GM12878 (cell line): Measurements from ENCODE around the gene MZB1. TPM values are rescaled to one million over a fixed set of nuclear protein-coding genes. Genes with fewer than 3 reads are reported as not detected.

Source experiments
- ATAC-seq: fragments of 200-7000 bp; cut with Tn5 transposase; 3 replicates; pipeline ENCODE4 v1.9.1; 2020; ENCODE audit warnings: mild to moderate bottlenecking, moderate library complexity
- BruUV-seq: library from RNA; stranded (reverse); fragments of 400-500 nt; replicated peaks from 2 replicates; lab custom pipeline; 2021; lab: Mats Ljungman, UMichigan
- CTCF ChIA-PET: fragments of 300-600 bp; sonication (Branson Sonifier 250); formaldehyde crosslinking; extraction: SDS; loops from one replicate; lab custom pipeline; 2021; ENCODE audit warnings: inconsistent platforms; lab: Yijun Ruan, JAX
- POLR2A ChIA-PET: fragments of 350-600 bp; formaldehyde crosslinking; extraction: SDS; loops from one replicate; lab custom pipeline; 2021; ENCODE audit warnings: inconsistent platforms; lab: Charles Lee
- RAD21 ChIA-PET: fragments of 300-600 bp; sonication (Branson Sonifier 250); formaldehyde crosslinking; loops from one replicate; lab custom pipeline; 2023; ENCODE audit warnings: antibody characterized with exemption; ENCODE audit not compliant: unreplicated experiment; lab: Charles Lee
- SMC1A ChIA-PET: fragments of 300-600 bp; sonication (Branson Sonifier 250); formaldehyde crosslinking; loops from one replicate; lab custom pipeline; 2023; ENCODE audit not compliant: unreplicated experiment, uncharacterized antibody; lab: Charles Lee
- DNase-seq: peaks from one replicate; pipeline ENCODE4 v3.0.0-alpha.2; 2011; ENCODE audit warnings: low read depth, low spot score
- FAIRE-seq: peaks from 3 replicates; lab custom pipeline; 2011; peaks lifted over from hg19 to GRCh38; lab: Jason Lieb, UNC
- H2AFZ ChIP-seq: 2 replicates; pipeline ENCODE4 v1.6.0; 2011; ENCODE audit warnings: low read depth, low read length, control low read depth; ENCODE audit not compliant: control insufficient read depth
- H3K27ac ChIP-seq: 2 replicates; pipeline ENCODE4 v1.5.1; 2011; ENCODE audit warnings: control low read depth; ENCODE audit not compliant: control insufficient read depth, insufficient read depth
- H3K27me3 ChIP-seq, 2 experiments: replicated peaks in 1 of 2; 2 replicates each; pipeline versions ENCODE4 v1.6.0 to v1.6.1; 2011; ENCODE audit warnings: low read length in 1 of 2; ENCODE audit not compliant: control insufficient read depth in 2 of 2, insufficient read depth in 2 of 2
- H3K36me3 ChIP-seq, 2 experiments: 2 replicates each; pipeline ENCODE4 v1.5.1; 2011; ENCODE audit warnings: low read length in 1 of 2; ENCODE audit not compliant: control insufficient read depth in 2 of 2, insufficient read depth in 2 of 2
- H3K4me1 ChIP-seq: 2 replicates; pipeline ENCODE4 v1.6.1; 2011; ENCODE audit warnings: mild to moderate bottlenecking, low read length, moderate library complexity, mixed read lengths; ENCODE audit not compliant: control insufficient read depth, insufficient read depth
- H3K4me2 ChIP-seq: 2 replicates; pipeline ENCODE4 v1.6.0; 2011; ENCODE audit warnings: control low read depth; ENCODE audit not compliant: control insufficient read depth, insufficient read depth
- H3K4me3 ChIP-seq: fragments of 200-600 bp; sonication (generic); 2 replicates; pipeline ENCODE4 v1.5.1; 2016
- H3K79me2 ChIP-seq: 2 replicates; pipeline ENCODE4 v1.6.0; 2011; ENCODE audit warnings: low read length; ENCODE audit not compliant: control insufficient read depth, insufficient read depth
- H3K9ac ChIP-seq: 2 replicates; pipeline ENCODE4 v1.8.0; 2011; ENCODE audit warnings: low read length, control low read depth, mixed read lengths; ENCODE audit not compliant: control insufficient read depth, insufficient read depth
- H3K9me3 ChIP-seq: replicated peaks from 3 replicates; pipeline ENCODE4 v1.5.1; 2011; ENCODE audit warnings: mild to moderate bottlenecking, low read length; ENCODE audit not compliant: control insufficient read depth, insufficient read depth
- H4K20me1 ChIP-seq: 2 replicates; pipeline ENCODE4 v1.6.0; 2011; ENCODE audit not compliant: control insufficient read depth, insufficient read depth
- PRDM15 ChIP-seq: fragments of 450-650 bp; formaldehyde crosslinking; IDR thresholded peaks from 2 replicates; pipeline ENCODE4 v1.4.0; 2020; ENCODE audit warnings: mild to moderate bottlenecking, moderate library complexity
- YY1 ChIP-seq: IDR thresholded peaks from 2 replicates; pipeline ENCODE4 v1.6.1; 2011; ENCODE audit warnings: low read depth, mild to moderate bottlenecking, low read length
- WGBS: methylation state at CpG from one replicate; pipeline ENCODE4 v1.1.6; 2016; ENCODE audit warnings: low lambda C conversion rate; ENCODE audit not compliant: insufficient replicate concordance, insufficient coverage; ENCODE audit errors: missing lambda C conversion rate; 5-methylcytosine and 5-hydroxymethylcytosine counted together
- in situ Hi-C: fragments of 300-500 bp; cut with MboI; formaldehyde crosslinking; loops from 9 replicates; pipeline ENCODE4 v1.14.3; 2018; ENCODE audit warnings: mixed read lengths
- intact Hi-C: fragments of 100-400 bp; cut with micrococcal nuclease; formaldehyde crosslinking; loops from one replicate; pipeline ENCODE4 v1.14.2; 2022; ENCODE audit not compliant: unreplicated experiment
- polyA plus RNA-seq, 11 experiments: library from polyadenylated mRNA; depleted of rRNA in 4 of 11; unstranded in 6 of 11; stranded (reverse) in 5 of 11; fragments of >200 nt; fragmentation: Nextera tagmentation in 4 of 11; fragmentation: Illumina TruSeq in 1 of 11; extraction: Ambion mirVana in 4 of 11; extraction: Trizol in 1 of 11; gene quantifications; 1 replicate in 1 of 11; 2 replicates in 10 of 11; pipeline versions ENCODE4 v1.2.1 to v1.2.3, GENCODE V29; 2011 to 2016; ENCODE audit warnings: inconsistent platforms in 2 of 11, missing spikeins in 2 of 11, low read depth in 1 of 11
- total RNA-seq, 4 experiments: library from RNA; depleted of rRNA in 3 of 4; stranded (reverse); fragments of >200 nt in 3 of 4; fragmentation: Illumina TruSeq in 1 of 4; extraction: Trizol in 1 of 4; gene quantifications; 2 replicates each; pipeline versions ENCODE4 v1.2.1 to v1.2.3, GENCODE V29; 2013 to 2021

MZB1 gene
- total and polyA plus RNA-seq, 10 of the 15 experiments (the other 5 are each of a cell fraction or from before 2014, with no cell fraction given) = 19.3 to 406 (median 188) TPM

GRCh38 chr5:139396691-139397090 is 7.0 kb upstream of the MZB1 start:
- peaks cover 0 to 7% of the 10 kb centered on the region in 2 experiments; a peak in 1 of 4 replicates for H3K36me3 ChIP-seq
- H2AFZ ChIP-seq = no peak overlapping the region
- CTCF ChIA-PET = interaction anchor here (0.6 to 1.8 kb wide), 3 partner anchors 26 to 117 kb away, joined by 3 to 9 read pairs (median 3); no protein-coding TSS in a partner anchor
- DNase-seq = no peak
- ATAC-seq = no peak
- no peaks in the 10 kb centered on the region for H4K20me1 ChIP-seq
- H3K4me1 ChIP-seq = peaks cover 39% of the 10 kb centered on the region
- no peak overlapping the region for H3K4me3 ChIP-seq
- intact Hi-C loops = no loop called here
- TF ChIP-seq PRDM15 (CRISPR knock-in tag) = no peak
- TF ChIP-seq YY1 = 0 out of 2 replicates have a peak, but pooled peaks have one; percentile 34
- TF ChIP-seq, all 136 proteins: peak for 1
- Histone ChIP-seq H3K9ac (no peak overlapping the region), H3K27ac (no peak overlapping the region), H3K9me3 (no peaks in the 10 kb centered on the region; the same call in 2 of the 3 replicates), H3K79me2 (peaks cover 43% of the 10 kb centered on the region), H3K27me3 (no peaks in the 10 kb centered on the region), H3K4me2 (no peak overlapping the region)
- in situ Hi-C loops = no loop called here
- POLR2A ChIA-PET = interaction anchor here (0.6 to 1.4 kb wide), 6 partner anchors 9 to 306 kb away, joined by 3 to 5 read pairs (median 3); no protein-coding TSS in a partner anchor
- no peak for FAIRE-seq
- RAD21 ChIA-PET = interaction anchor here (1.5 kb wide), 1 partner anchor 145 kb away, joined by 4 read pairs; no protein-coding TSS in a partner anchor
- BruUV-seq = no TSS peak
- WGBS = 100% methylated on average over 8 of the region's 8 CpGs
- SMC1A ChIA-PET = interaction anchor here (1.1 to 3.9 kb wide), 5 partner anchors 10 to 128 kb away, joined by 3 to 15 read pairs (median 3); no protein-coding TSS in a partner anchor
